ENCODE results near the gene GRM4. TPM values are rescaled to one million over a fixed set of nuclear protein-coding genes. Genes with fewer than 3 reads are reported as not detected.

GRM4 gene
- total and polyA plus RNA-seq, 9 of the 15 experiments (the other 6 are each of a cell fraction or from before 2014, with no cell fraction given): 0.18 TPM; not detected in 8

- Histone ChIP-seq H3K9me3 (replicated peaks; ENCODE audit: control insufficient read depth, insufficient read depth, low read depth, low read length) (no peaks in the 10 kb centered on the region), H3K9me1 (ENCODE audit: control insufficient read depth, insufficient read depth, low read length) (no peaks in the 10 kb centered on the region), H3K4me2 (ENCODE audit: insufficient read depth, low read length) (no peak overlapping the region), H4K20me1 (replicated peaks; ENCODE audit: control insufficient read depth, insufficient read depth, low read length) (peaks cover 20% of the 10 kb centered on the region), H3K36me3 (ENCODE audit: control insufficient read depth, insufficient read depth, low read length) (no peaks in the 10 kb centered on the region), H3K79me2 (ENCODE audit: control insufficient read depth, insufficient read depth, low read length) (no peaks in the 10 kb centered on the region), H2AFZ (ENCODE audit: low read depth, low read length) (no peak overlapping the region), H3K27me3 (ENCODE audit: control insufficient read depth in 2 of 2, insufficient read depth in 2 of 2, low read length in 2 of 2) (peaks cover 21 to 80% of the 10 kb centered on the region in 2 experiments), H3K4me1 (replicated peaks in 1 of 2; ENCODE audit: control insufficient read depth in 2 of 2, insufficient read depth in 2 of 2, low read length in 2 of 2) (peaks cover 0 to 16% of the 10 kb centered on the region in 2 experiments; a peak in 1 of 5 replicates), H3K9ac (ENCODE audit: insufficient read depth in 1 of 2, low read depth in 2 of 2, low read length in 2 of 2) (peak overlapping the region in 1 of 2 experiments; percentile 54; a peak in 1 of 4 replicates), H3K27ac (ENCODE audit: extremely low read depth, low read depth, low read length) (no peak overlapping the region), H3K4me3 (no peak overlapping the region)
- in situ Hi-C loops (cut with MboI) (loop anchor here (5.0 kb wide), 1 partner anchor 259 kb away; no protein-coding TSS in a partner anchor), intact Hi-C loops (cut with micrococcal nuclease) (no loop called here)
- ChIA-PET CTCF (ENCODE audit: low intra/inter-chr PET ratio) (no interaction called here), POLR2A (interaction anchor here (0.8 to 1.3 kb wide), 2 partner anchors 14 to 250 kb away, joined by 3 read pairs; no protein-coding TSS in a partner anchor)
- FAIRE-seq (no peak), DNase-seq (ENCODE audit: extremely low read depth in 1 of 4, low spot score in 3 of 4) (no peak), ATAC-seq (no peak)
- TF ChIP-seq SIX5 (IDR thresholded peaks at IDR 0.05; ENCODE audit: borderline replicate concordance in 1 of 2, insufficient read depth in 1 of 2, low read depth in 1 of 2, low read length in 2 of 2) (no peak), CTCF (IDR thresholded peaks at IDR 0.05 in 2 of 3, conservative IDR thresholded peaks at IDR 0.05 in 1 of 3; ENCODE audit: insufficient read depth in 2 of 3, low read depth in 1 of 3, low read length in 3 of 3) (peak; percentile 10 to 33 (median 16); a peak in 2 of 6 replicates)
- BruUV-seq (replicated peaks): no TSS peak
- 3% methylated on average over 8 of the region's 9 CpGs for WGBS (ENCODE audit: insufficient coverage, low coverage, missing lambda C conversion rate)
Observed at GRCh38 chr6:34030831-34031624, 114.9 kb downstream of the GRM4 start.
